PFSK-1 (cell line): ENCODE results near the gene UNC45A.

Source experiments
- POLR2AphosphoS5 ChIP-seq: IDR thresholded peaks from 2 replicates; pipeline ENCODE4 v1.6.1; 2012; ENCODE audit warnings: low read depth, mild to moderate bottlenecking, control low read depth, low read length, moderate library complexity
- TAF1 ChIP-seq: IDR thresholded peaks from 2 replicates; pipeline ENCODE4 v1.6.1; 2012; ENCODE audit warnings: low read length, control low read depth, borderline replicate concordance; ENCODE audit not compliant: insufficient read depth

DNA sequence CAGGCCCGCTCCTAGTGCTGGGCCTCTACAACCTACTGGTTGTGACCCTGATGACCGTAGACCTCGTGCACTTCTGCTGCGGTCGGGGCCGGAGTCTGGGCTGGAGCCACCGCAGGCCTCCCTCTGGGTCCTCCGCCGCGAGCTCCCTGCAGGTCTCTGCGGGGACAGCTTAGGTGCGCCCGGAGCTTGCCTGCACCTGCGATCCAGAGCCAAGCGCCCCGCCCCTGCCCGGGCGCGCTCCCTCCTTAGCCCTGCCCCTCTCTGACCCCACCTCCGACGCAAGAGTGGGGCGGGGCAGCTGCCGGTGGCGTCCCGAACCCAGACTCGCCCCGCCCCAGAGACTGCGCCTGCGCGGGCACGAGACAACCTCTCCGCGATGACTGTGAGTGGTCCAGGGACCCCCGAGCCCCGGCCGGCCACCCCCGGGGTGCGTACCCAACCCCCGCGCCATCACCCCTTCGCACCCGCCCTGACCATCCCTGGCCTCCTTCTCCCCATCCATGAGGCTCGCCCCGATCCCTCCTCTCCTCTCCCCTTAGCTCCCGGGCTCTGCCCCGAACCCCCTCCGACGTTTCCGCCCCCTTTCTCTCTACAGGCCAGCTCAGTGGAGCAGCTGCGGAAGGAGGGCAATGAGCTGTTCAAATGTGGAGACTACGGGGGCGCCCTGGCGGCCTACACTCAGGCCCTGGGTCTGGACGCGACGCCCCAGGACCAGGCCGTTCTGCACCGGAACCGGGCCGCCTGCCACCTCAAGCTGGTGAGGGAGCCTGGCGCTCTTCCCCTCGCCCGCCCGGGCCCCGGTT, at the start of gene UNC45A:
- TF ChIP-seq POLR2AphosphoS5 (peak; percentile 79; the same call in 1 of the 2 replicates), TAF1 (0 out of 2 replicates have a peak, but pooled peaks have one; percentile 6)
